Measurements from ENCODE around the gene AP3B2.

- TF ChIP-seq EZH2phosphoT487 (IDR thresholded peaks at IDR 0.05; ENCODE audit: insufficient read depth, low read depth) (no peak), EZH2 (IDR thresholded peaks at IDR 0.05; ENCODE audit: insufficient read depth, poor library complexity, severe bottlenecking) (no peak)
Observed at GRCh38 chr15:82710926-82711490, 1.3 kb upstream of the AP3B2 start.

Data from GM23248 (cell line).